HG03342 (cell line): ENCODE results near the gene PCNA.

Experiments used
- ATAC-seq: cut with Tn5 transposase; IDR thresholded peaks from one replicate; pipeline ENCODE4 v1.9.1; 2021; ENCODE audit warnings: mild to moderate bottlenecking, moderate library complexity; ENCODE audit not compliant: unreplicated experiment

PCNA gene

GRCh38 chr20:5067877-5068645 is 51.7 kb downstream of the PCNA start:
- no peak for ATAC-seq

GRCh38 chr20:5065879-5066383 is 53.8 kb downstream of the PCNA start:
- no peak for ATAC-seq

GRCh38 chr20:5065166-5065878 is 54.4 kb downstream of the PCNA start:
- no peak for ATAC-seq
